Gastrocnemius medialis (tissue), 4 donors: Measurements from ENCODE around the gene CSTF2T. TPM values are rescaled to one million over a fixed set of nuclear protein-coding genes. Genes with fewer than 3 reads are reported as not detected.

Source experiments
- ATAC-seq, 2 donors: fragments of 150-250 bp; one replicate each; pipeline ENCODE4 v1.9.1; 2016
- DNase-seq, 2 donors: peaks; one replicate each; pipeline ENCODE4 v3.0.0-alpha.2; 2019
- H3K27ac ChIP-seq, 4 donors: fragments of 200-600 bp; sonication (generic); 1 replicate in 1 of 4; 2 replicates in 3 of 4; pipeline ENCODE4 v1.5.1; 2016 to 2018; ENCODE audit warnings: mild to moderate bottlenecking in 2 of 4, moderate library complexity in 1 of 4
- H3K27me3 ChIP-seq, 3 donors: fragments of 200-600 bp; sonication (generic) in 2 of 3; 1 replicate in 1 of 3; 2 replicates in 2 of 3; pipeline versions ENCODE4 v1.5.1 to v1.6.0; 2016 to 2019; ENCODE audit warnings: mild to moderate bottlenecking in 1 of 3, moderate library complexity in 1 of 3
- H3K36me3 ChIP-seq, 2 donors: fragments of 200-600 bp; sonication (generic) in 1 of 2; one replicate each; pipeline ENCODE4 v1.5.1; 2017 to 2018
- H3K4me1 ChIP-seq, 2 donors: fragments of 200-600 bp; sonication (generic) in 1 of 2; one replicate each; pipeline ENCODE4 v1.5.1; 2016 to 2017; ENCODE audit warnings: mild to moderate bottlenecking in 2 of 2
- H3K4me3 ChIP-seq, 4 donors: fragments of 200-600 bp; sonication (generic) in 3 of 4; 1 replicate in 1 of 4; 2 replicates in 3 of 4; pipeline ENCODE4 v1.5.1; 2016 to 2019; ENCODE audit warnings: mild to moderate bottlenecking in 2 of 4
- H3K9me3 ChIP-seq, 3 donors: fragments of 200-600 bp; sonication (generic) in 2 of 3; 1 replicate in 1 of 3; 2 replicates in 2 of 3; pipeline ENCODE4 v1.5.1; 2016 to 2019
- POLR2A ChIP-seq, 2 donors: fragments of 450-650 bp; IDR thresholded peaks; one replicate each; pipeline ENCODE4 v1.6.1; 2017; ENCODE audit warnings: antibody characterized with exemption in 2 of 2, mild to moderate bottlenecking in 2 of 2, moderate library complexity in 2 of 2
- in situ Hi-C, 4 donors: fragments of 200-750 bp; cut with MboI; loops; one replicate each; pipeline versions ENCODE4 v1.15.0 to v1.8.0; 2017; ENCODE audit warnings: low sequenced_read_pairs in 4 of 4
- intact Hi-C: fragments of 100-400 bp; cut with DNase I; formaldehyde crosslinking; loops from one replicate; pipeline ENCODE4 v1.15.1; 2023; ENCODE audit warnings: low total_unique reads
- total RNA-seq, 4 donors: library from RNA; depleted of rRNA; stranded (reverse); fragments of >200 nt; gene quantifications; one replicate each; pipeline versions ENCODE4 v1.1.0 to v1.2.3, GENCODE V29; 2016
- TF ChIP-seq, protein P1 (sequence below), 5 experiments: fragments of 450-650 bp in 3 of 5; fragments of 200-600 bp in 2 of 5; sonication (generic) in 2 of 5; IDR thresholded peaks in 4 of 5; conservative IDR thresholded peaks in 1 of 5; 1 replicate in 4 of 5; 2 replicates in 1 of 5; pipeline ENCODE4 v1.5.1; 2016 to 2019; ENCODE audit warnings: antibody characterized with exemption in 5 of 5, mild to moderate bottlenecking in 3 of 5, moderate library complexity in 3 of 5

CSTF2T gene
- total RNA-seq, 4 donors from 2014 or later, result 11.4 to 22.2 (median 16.3) TPM

DNA sequence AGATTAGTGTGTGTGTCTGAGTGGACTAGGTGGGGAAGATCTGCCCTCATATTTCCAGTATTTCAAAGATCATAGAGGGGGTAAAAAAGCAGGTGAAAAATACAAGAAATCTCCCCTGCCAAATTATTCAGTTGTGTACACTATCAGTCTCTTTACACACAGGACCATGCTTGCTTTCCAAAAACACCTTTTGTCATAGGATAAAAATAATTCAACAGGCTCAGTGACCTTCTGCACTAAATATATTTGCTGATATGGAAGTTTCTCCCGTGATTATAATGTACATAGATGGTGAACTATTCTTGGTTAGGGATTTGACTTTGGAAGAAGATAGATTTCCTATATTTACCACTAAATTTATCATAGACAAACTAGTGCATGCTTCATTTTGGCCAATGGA is 24.6 kb upstream of the CSTF2T start:
- TF ChIP-seq POLR2A (IDR thresholded peaks at IDR 0.05), result no peak
- TF ChIP-seq, protein P1, sequence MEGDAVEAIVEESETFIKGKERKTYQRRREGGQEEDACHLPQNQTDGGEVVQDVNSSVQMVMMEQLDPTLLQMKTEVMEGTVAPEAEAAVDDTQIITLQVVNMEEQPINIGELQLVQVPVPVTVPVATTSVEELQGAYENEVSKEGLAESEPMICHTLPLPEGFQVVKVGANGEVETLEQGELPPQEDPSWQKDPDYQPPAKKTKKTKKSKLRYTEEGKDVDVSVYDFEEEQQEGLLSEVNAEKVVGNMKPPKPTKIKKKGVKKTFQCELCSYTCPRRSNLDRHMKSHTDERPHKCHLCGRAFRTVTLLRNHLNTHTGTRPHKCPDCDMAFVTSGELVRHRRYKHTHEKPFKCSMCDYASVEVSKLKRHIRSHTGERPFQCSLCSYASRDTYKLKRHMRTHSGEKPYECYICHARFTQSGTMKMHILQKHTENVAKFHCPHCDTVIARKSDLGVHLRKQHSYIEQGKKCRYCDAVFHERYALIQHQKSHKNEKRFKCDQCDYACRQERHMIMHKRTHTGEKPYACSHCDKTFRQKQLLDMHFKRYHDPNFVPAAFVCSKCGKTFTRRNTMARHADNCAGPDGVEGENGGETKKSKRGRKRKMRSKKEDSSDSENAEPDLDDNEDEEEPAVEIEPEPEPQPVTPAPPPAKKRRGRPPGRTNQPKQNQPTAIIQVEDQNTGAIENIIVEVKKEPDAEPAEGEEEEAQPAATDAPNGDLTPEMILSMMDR (IDR thresholded peaks at IDR 0.05 in 4 of 5, conservative IDR thresholded peaks at IDR 0.05 in 1 of 5), result no peak
- no peak for DNase-seq
- intact Hi-C loops, result no loop called here

DNA sequence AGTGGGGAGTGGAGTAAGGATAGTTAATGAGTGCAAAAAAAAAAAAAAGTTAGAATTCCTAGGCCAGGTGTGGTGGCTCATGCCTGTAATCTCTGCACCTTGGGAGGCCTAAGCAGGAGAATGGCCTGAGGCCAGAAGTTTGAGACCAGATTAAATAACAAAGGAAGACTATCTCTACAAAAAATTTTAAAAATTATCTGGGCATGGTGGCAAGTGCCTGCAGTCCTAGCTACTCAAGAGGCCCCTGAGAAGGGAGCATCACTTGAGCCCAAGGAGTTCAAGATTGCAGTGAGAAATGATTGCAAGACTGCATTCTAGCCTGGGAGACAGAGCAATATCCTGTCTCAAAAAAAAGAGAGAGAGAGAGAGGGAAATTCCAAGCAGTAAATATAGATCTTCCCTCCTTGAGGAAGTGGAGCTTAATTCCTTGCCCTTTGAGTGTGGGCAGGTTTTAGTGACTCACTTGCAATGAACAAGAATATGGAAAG is 19.5 kb upstream of the CSTF2T start:
- TF ChIP-seq POLR2A (IDR thresholded peaks at IDR 0.05), result no peak
- TF ChIP-seq, protein P1 (IDR thresholded peaks at IDR 0.05 in 4 of 5, conservative IDR thresholded peaks at IDR 0.05 in 1 of 5), result no peak
- peaks cover 0 to 4% of the 10 kb centered on the region in 2 donors for H3K4me1 ChIP-seq
- H3K27me3 ChIP-seq, result no peaks in the 10 kb centered on the region
- H3K36me3 ChIP-seq, result no peaks in the 10 kb centered on the region
- H3K27ac ChIP-seq, result no peak overlapping the region
- ATAC-seq, result no peak
- no peak overlapping the region for H3K4me3 ChIP-seq
- intact Hi-C loops (no loop called here), in situ Hi-C loops (no loop called here)
- DNase-seq, result no peak
- no peaks in the 10 kb centered on the region for H3K9me3 ChIP-seq

More for the DNA sequence above, 24.6 kb upstream of the CSTF2T start:
- Histone ChIP-seq H3K36me3 (no peaks in the 10 kb centered on the region), H3K9me3 (no peaks in the 10 kb centered on the region), H3K27me3 (no peaks in the 10 kb centered on the region), H3K4me1 (peaks cover 5% of the 10 kb centered on the region in 2 donors), H3K4me3 (no peak overlapping the region), H3K27ac (peak overlapping the region in 2 of 4 donors; percentile 16 to 17)
- ATAC-seq, result peak; percentile 64 to 80
- in situ Hi-C loops, result no loop called here

DNA sequence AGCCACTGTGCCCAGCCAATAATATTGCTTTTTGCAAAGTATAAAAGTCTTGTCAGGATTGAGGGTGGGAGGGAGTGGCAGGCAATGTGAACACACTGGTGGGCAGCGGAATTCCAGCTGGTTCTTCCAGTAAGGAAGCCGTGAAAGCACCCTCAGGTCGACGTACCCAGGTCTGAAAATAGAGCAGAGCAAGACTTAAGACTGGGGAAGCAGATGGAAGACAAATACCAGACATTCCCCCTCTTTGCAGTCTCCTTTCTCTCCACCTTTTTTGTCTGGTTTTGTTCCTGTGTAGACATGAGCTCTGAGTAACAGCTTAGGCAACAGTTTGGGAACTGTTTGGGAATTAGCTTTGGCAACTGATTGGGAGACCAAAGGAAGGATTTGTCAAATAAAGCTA is 17.6 kb upstream of the CSTF2T start:
- intact Hi-C loops (no loop called here), in situ Hi-C loops (no loop called here)

DNA sequence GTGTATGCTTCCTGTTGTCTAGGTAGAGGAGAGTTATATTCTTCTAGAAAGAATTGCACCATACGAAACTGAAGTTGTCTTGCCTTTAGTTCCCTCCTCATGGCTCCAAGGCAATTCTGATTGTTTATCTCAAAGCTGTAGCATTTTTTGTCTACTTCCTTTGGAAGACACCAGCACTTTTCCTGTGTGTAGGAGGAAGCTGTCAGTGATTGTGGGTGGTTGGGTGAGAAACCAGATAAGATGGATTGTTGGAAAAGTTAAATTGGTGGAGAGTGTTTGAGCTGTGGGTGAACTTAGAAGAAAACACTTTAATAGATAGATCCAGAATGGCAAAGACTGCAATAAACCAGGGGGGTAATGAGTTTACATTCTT is 12.1 kb upstream of the CSTF2T start:
- no peaks in the 10 kb centered on the region for H3K36me3 ChIP-seq
- no peak for ATAC-seq
- no peak for TF ChIP-seq POLR2A (IDR thresholded peaks at IDR 0.05)
- TF ChIP-seq, protein P1 (IDR thresholded peaks at IDR 0.05 in 4 of 5, conservative IDR thresholded peaks at IDR 0.05 in 1 of 5), result no peak
- no peak for DNase-seq
- H3K9me3 ChIP-seq, result no peaks in the 10 kb centered on the region
- H3K27ac ChIP-seq, result no peak overlapping the region
- no peaks in the 10 kb centered on the region for H3K27me3 ChIP-seq
- no peak overlapping the region for H3K4me3 ChIP-seq
- in situ Hi-C loops, result no loop called here
- peaks cover under 1 to 6% of the 10 kb centered on the region in 2 donors for H3K4me1 ChIP-seq
- intact Hi-C loops, result no loop called here

More for the DNA sequence above, 17.6 kb upstream of the CSTF2T start:
- H3K4me3 ChIP-seq, result no peak overlapping the region
- H3K4me1 ChIP-seq, result no peaks in the 10 kb centered on the region
- H3K27me3 ChIP-seq, result no peaks in the 10 kb centered on the region
- TF ChIP-seq, protein P1 (IDR thresholded peaks at IDR 0.05 in 4 of 5, conservative IDR thresholded peaks at IDR 0.05 in 1 of 5), result no peak
- no peak for TF ChIP-seq POLR2A (IDR thresholded peaks at IDR 0.05)
- ATAC-seq (no peak), DNase-seq (no peak)
- H3K27ac ChIP-seq, result no peak overlapping the region
- H3K36me3 ChIP-seq, result no peaks in the 10 kb centered on the region
- H3K9me3 ChIP-seq, result no peaks in the 10 kb centered on the region
